A549 (cell line): ENCODE results near the gene MRPS6. TPM values are rescaled to one million over a fixed set of nuclear protein-coding genes. Genes with fewer than 3 reads are reported as not detected.

Experiments used
- ATAC-seq, 2 experiments: fragments of 200-7000 bp in 1 of 2; fragments of >200 bp in 1 of 2; cut with Nextera tagmentation in 1 of 2; cut with Tn5 transposase in 1 of 2; 3 replicates each; pipeline versions ENCODE4 v1.8.0 to v1.9.1; 2018 to 2020; ENCODE audit warnings: mild to moderate bottlenecking in 1 of 2, moderate library complexity in 1 of 2
- CTCF ChIA-PET: fragments of 300-600 bp; sonication (Branson Sonifier 250); formaldehyde crosslinking; extraction: SDS; loops from one replicate; lab custom pipeline; 2021; ENCODE audit warnings: antibody characterized with exemption, inconsistent platforms; lab: Yijun Ruan, JAX
- POLR2A ChIA-PET: fragments of 350-600 bp; formaldehyde crosslinking; extraction: SDS; loops from one replicate; lab custom pipeline; 2021; ENCODE audit warnings: antibody characterized with exemption, inconsistent platforms; lab: Yijun Ruan, JAX
- DNase-seq, 2 experiments: peaks; one replicate each; pipeline versions ENCODE4 v3.0.0 to v3.0.0-alpha.2; 2011 to 2016; ENCODE audit warnings: low read depth in 1 of 2, low spot score in 1 of 2
- FAIRE-seq: peaks from 2 replicates; lab custom pipeline; 2011; peaks lifted over from hg19 to GRCh38; lab: Jason Lieb, UNC
- H3K27ac ChIP-seq, 2 experiments: fragments of >200 bp; sonication (Bioruptor Twin); formaldehyde crosslinking; 3 replicates each; pipeline ENCODE4 v1.5.1; 2016 to 2017
- H3K4me1 ChIP-seq: fragments of >200 bp; sonication (Bioruptor Twin); formaldehyde crosslinking; 3 replicates; pipeline ENCODE4 v1.6.1; 2016
- H3K4me2 ChIP-seq: fragments of >200 bp; sonication (Bioruptor Twin); formaldehyde crosslinking; 3 replicates; pipeline ENCODE4 v1.6.1; 2016
- H3K4me3 ChIP-seq: fragments of >200 bp; sonication (Bioruptor Twin); formaldehyde crosslinking; 3 replicates; pipeline ENCODE4 v1.5.1; 2016
- H3K9me3 ChIP-seq: fragments of >200 bp; sonication (Bioruptor Twin); formaldehyde crosslinking; 3 replicates; pipeline ENCODE4 v1.6.1; 2016
- BHLHE40 ChIP-seq: IDR thresholded peaks from 2 replicates; pipeline ENCODE4 v1.6.1; 2012; ENCODE audit warnings: low read depth, low read length, inconsistent platforms
- CBX8 ChIP-seq: fragments of 200-600 bp; sonication (generic); IDR thresholded peaks from 2 replicates; pipeline ENCODE4 v1.6.1; 2016
- CEBPB ChIP-seq, 2 experiments: fragments of >200 bp in 1 of 2; sonication (Bioruptor Twin) in 1 of 2; formaldehyde crosslinking in 1 of 2; IDR thresholded peaks; 2 replicates each; pipeline ENCODE4 v1.6.1; 2012 to 2016
- CHD4 ChIP-seq: fragments of 200-600 bp; sonication (generic); IDR thresholded peaks from 2 replicates; pipeline ENCODE4 v1.6.1; 2016; ENCODE audit warnings: antibody characterized with exemption, mild to moderate bottlenecking, borderline replicate concordance
- EP300 ChIP-seq, 2 experiments: fragments of >200 bp; sonication (Bioruptor Twin); formaldehyde crosslinking; IDR thresholded peaks; 2 replicates in 1 of 2; 3 replicates in 1 of 2; pipeline ENCODE4 v1.6.1; 2016 to 2017
- FOXS1 ChIP-seq: fragments of 250-450 bp; sonication (Bioruptor Pico); IDR thresholded peaks from 2 replicates; pipeline ENCODE4 v1.5.0; 2020; ENCODE audit warnings: mild to moderate bottlenecking, moderate library complexity
- GATA3 ChIP-seq: IDR thresholded peaks from 2 replicates; pipeline ENCODE4 v1.6.1; 2012; ENCODE audit warnings: borderline replicate concordance
- HDAC2 ChIP-seq: fragments of 200-600 bp; sonication (generic); IDR thresholded peaks from 2 replicates; pipeline ENCODE4 v1.6.1; 2016
- HEYL ChIP-seq: fragments of 250-450 bp; sonication (Bioruptor Pico); IDR thresholded peaks from 2 replicates; pipeline ENCODE4 v1.8.0; 2021; ENCODE audit warnings: mild to moderate bottlenecking, moderate library complexity
- HOXA7 ChIP-seq: fragments of 250-450 bp; sonication (Bioruptor Pico); IDR thresholded peaks from 2 replicates; pipeline ENCODE4 v1.5.0; 2020; ENCODE audit warnings: mild to moderate bottlenecking, moderate library complexity
- KDM5A ChIP-seq: fragments of 200-600 bp; sonication (generic); IDR thresholded peaks from 2 replicates; pipeline ENCODE4 v1.6.1; 2016; ENCODE audit warnings: antibody characterized with exemption, mild to moderate bottlenecking
- NPAS2 ChIP-seq: fragments of 250-450 bp; sonication (Bioruptor Pico); IDR thresholded peaks from 2 replicates; pipeline ENCODE4 v1.8.0; 2022; ENCODE audit warnings: mild to moderate bottlenecking, moderate library complexity, borderline replicate concordance
- NR3C1 ChIP-seq: fragments of >200 bp; sonication (Bioruptor Twin); formaldehyde crosslinking; IDR thresholded peaks from 3 replicates; pipeline ENCODE4 v1.6.1; 2017
- POLR2A ChIP-seq: IDR thresholded peaks from 2 replicates; pipeline ENCODE4 v1.6.1; 2012; ENCODE audit warnings: mild to moderate bottlenecking, low read length
- RAD21 ChIP-seq, 2 experiments: fragments of >200 bp in 1 of 2; sonication (Bioruptor Twin) in 1 of 2; formaldehyde crosslinking in 1 of 2; IDR thresholded peaks in 1 of 2; conservative IDR thresholded peaks in 1 of 2; 2 replicates in 1 of 2; 3 replicates in 1 of 2; pipeline ENCODE4 v1.6.1; 2012 to 2018; ENCODE audit warnings: inconsistent platforms in 1 of 2
- RARB ChIP-seq: fragments of 250-450 bp; sonication (Bioruptor Pico); IDR thresholded peaks from 2 replicates; pipeline ENCODE4 v1.8.0; 2021; ENCODE audit warnings: mild to moderate bottlenecking, moderate library complexity
- RCOR1 ChIP-seq: fragments of 150-350 bp; IDR thresholded peaks from 2 replicates; pipeline ENCODE4 v1.6.1; 2014; ENCODE audit warnings: antibody characterized with exemption, low read length, low read depth
- RNF2 ChIP-seq: fragments of 200-600 bp; sonication (generic); IDR thresholded peaks from 2 replicates; pipeline ENCODE4 v1.6.1; 2016; ENCODE audit warnings: low read depth, mild to moderate bottlenecking, antibody characterized with exemption, moderate library complexity, borderline replicate concordance
- SMC3 ChIP-seq: fragments of >200 bp; sonication (Bioruptor Twin); formaldehyde crosslinking; IDR thresholded peaks from 3 replicates; pipeline ENCODE4 v1.6.1; 2018; ENCODE audit warnings: inconsistent platforms
- SREBF2 ChIP-seq: fragments of 450-650 bp; IDR thresholded peaks from 2 replicates; pipeline ENCODE4 v1.6.1; 2014; ENCODE audit warnings: mild to moderate bottlenecking, moderate library complexity
- ZC3H11A ChIP-seq: fragments of 450-650 bp; IDR thresholded peaks from 2 replicates; pipeline ENCODE4 v1.6.1; 2014; ENCODE audit warnings: antibody characterized with exemption, mild to moderate bottlenecking
- ZSCAN20 ChIP-seq: fragments of 250-450 bp; sonication (Bioruptor Pico); IDR thresholded peaks from 2 replicates; pipeline ENCODE4 v1.8.0; 2022; ENCODE audit warnings: mild to moderate bottlenecking, moderate library complexity
- WGBS: methylation state at CpG from one replicate; pipeline ENCODE4 v1.1.6; 2017; ENCODE audit errors: missing lambda C conversion rate; 5-methylcytosine and 5-hydroxymethylcytosine counted together
- polyA plus RNA-seq, 4 experiments: library from polyadenylated mRNA; depleted of rRNA in 3 of 4; stranded (reverse); fragments of >200 nt; fragmentation: RNase III in 1 of 4; extraction: RNeasy Plus Mini Kit Qiagen cat#74134 plus additional on column Dnase treatment in 1 of 4; gene quantifications; 2 replicates in 3 of 4; 3 replicates in 1 of 4; pipeline ENCODE4 v1.2.3, GENCODE V29; 2011 to 2017
- TF ChIP-seq, protein P1 (sequence below): IDR thresholded peaks from 2 replicates; pipeline ENCODE4 v1.6.1; 2012
- TF ChIP-seq, protein P2 (sequence below): fragments of 250-450 bp; sonication (Bioruptor Pico); IDR thresholded peaks from 2 replicates; pipeline ENCODE4 v1.5.0; 2021; ENCODE audit warnings: mild to moderate bottlenecking, moderate library complexity, borderline replicate concordance
- TF ChIP-seq, protein P3 (sequence below): IDR thresholded peaks from 2 replicates; pipeline ENCODE4 v1.6.1; 2012
- TF ChIP-seq, protein P4 (sequence below): fragments of >200 bp; sonication (Bioruptor Twin); formaldehyde crosslinking; IDR thresholded peaks from 2 replicates; pipeline ENCODE4 v1.6.1; 2016

MRPS6 gene
- polyA plus RNA-seq, 2 of the 4 experiments (the other 2 are of a cell fraction), result 26.9 to 57.4 TPM

DNA sequence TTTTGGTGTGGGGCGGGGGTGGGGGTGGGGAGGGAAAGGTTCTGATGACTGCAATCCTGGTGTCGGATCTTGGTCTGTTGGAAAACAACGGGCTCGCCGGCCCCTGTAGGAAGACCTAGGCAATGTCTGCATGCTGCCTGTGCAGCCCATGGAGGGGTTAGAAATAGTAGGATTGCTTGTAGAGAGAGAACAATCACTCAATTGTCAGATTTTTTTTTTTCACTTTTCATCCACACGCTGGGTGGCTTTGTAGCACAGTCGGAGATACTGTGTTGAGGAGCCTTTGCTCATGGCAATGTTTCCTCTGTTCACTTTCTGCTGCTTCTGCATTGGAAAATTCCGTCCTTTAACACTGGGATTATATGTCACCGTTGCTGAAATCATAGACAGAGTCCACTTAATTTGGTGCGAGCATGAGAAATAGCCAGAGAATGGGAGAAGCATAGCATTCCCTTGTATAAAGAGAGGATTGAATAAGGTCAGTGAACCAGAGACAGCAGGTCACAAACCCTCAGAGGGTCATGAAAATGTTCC lies 107.5 kb downstream of the MRPS6 start:
- H3K4me3 ChIP-seq, result no peak overlapping the region
- DNase-seq, result no peak
- H3K4me2 ChIP-seq, result no peak overlapping the region
- CTCF ChIA-PET, result no interaction called here
- no peaks in the 10 kb centered on the region for H3K4me1 ChIP-seq
- POLR2A ChIA-PET, result no interaction called here
- ATAC-seq, result no peak
- 62% methylated on average over 9 of the region's 10 CpGs for WGBS
- no peak for FAIRE-seq
- H3K9me3 ChIP-seq, result no peaks in the 10 kb centered on the region
- no peak overlapping the region for H3K27ac ChIP-seq
- TF ChIP-seq, protein P1, sequence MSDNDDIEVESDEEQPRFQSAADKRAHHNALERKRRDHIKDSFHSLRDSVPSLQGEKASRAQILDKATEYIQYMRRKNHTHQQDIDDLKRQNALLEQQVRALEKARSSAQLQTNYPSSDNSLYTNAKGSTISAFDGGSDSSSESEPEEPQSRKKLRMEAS, result no peak
- TF ChIP-seq GATA3, result no peak

DNA sequence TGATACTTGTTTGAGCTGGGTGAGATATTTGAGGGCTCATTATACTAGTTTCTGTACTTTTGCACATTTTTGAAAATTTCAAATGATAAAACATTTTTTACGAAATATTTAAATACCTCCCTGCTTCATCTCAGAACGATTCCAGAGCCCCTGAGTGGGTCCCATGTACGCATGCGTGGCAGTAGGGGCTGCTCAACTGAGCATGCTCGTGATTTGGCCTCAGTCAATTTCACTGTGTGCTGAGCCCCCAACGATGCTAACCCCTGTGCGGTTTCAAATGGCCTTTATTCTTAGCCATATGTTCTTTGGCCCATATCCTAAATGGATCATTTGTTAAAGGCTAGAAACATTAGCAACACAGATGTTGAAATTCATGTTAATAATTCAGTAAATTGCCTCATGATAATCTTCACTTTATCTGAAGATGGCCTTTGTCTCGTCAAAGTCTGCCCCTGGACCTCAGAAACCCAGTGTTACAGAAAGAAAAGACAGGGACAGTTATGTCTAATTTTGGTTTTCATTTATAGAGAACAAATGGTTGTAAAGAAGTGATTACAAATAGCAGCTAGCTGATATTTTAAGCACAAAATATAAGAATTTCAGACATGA lies 108.2 kb downstream of the MRPS6 start:
- 64% methylated on average over 8 of the region's 8 CpGs for WGBS
- ATAC-seq (no peak), FAIRE-seq (no peak), DNase-seq (no peak)
- no peaks in the 10 kb centered on the region for H3K4me1 ChIP-seq
- no peak overlapping the region for H3K4me2 ChIP-seq
- no peak overlapping the region for H3K27ac ChIP-seq
- CTCF ChIA-PET, result no interaction called here
- H3K4me3 ChIP-seq, result no peak overlapping the region
- no peaks in the 10 kb centered on the region for H3K9me3 ChIP-seq
- POLR2A ChIA-PET, result no interaction called here
- no peak for TF ChIP-seq RARB (CRISPR knock-in tag)
- TF ChIP-seq, protein P2, sequence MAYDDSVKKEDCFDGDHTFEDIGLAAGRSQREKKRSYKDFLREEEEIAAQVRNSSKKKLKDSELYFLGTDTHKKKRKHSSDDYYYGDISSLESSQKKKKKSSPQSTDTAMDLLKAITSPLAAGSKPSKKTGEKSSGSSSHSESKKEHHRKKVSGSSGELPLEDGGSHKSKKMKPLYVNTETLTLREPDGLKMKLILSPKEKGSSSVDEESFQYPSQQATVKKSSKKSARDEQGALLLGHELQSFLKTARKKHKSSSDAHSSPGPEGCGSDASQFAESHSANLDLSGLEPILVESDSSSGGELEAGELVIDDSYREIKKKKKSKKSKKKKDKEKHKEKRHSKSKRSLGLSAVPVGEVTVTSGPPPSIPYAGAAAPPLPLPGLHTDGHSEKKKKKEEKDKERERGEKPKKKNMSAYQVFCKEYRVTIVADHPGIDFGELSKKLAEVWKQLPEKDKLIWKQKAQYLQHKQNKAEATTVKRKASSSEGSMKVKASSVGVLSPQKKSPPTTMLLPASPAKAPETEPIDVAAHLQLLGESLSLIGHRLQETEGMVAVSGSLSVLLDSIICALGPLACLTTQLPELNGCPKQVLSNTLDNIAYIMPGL, result no peak
- no peak for TF ChIP-seq BHLHE40
- TF ChIP-seq FOXS1 (CRISPR knock-in tag), result no peak
- TF ChIP-seq NPAS2 (CRISPR knock-in tag), result no peak
- TF ChIP-seq RNF2, result no peak
- no peak for TF ChIP-seq ZC3H11A
- no peak for TF ChIP-seq HEYL (CRISPR knock-in tag)
- TF ChIP-seq, protein P3, sequence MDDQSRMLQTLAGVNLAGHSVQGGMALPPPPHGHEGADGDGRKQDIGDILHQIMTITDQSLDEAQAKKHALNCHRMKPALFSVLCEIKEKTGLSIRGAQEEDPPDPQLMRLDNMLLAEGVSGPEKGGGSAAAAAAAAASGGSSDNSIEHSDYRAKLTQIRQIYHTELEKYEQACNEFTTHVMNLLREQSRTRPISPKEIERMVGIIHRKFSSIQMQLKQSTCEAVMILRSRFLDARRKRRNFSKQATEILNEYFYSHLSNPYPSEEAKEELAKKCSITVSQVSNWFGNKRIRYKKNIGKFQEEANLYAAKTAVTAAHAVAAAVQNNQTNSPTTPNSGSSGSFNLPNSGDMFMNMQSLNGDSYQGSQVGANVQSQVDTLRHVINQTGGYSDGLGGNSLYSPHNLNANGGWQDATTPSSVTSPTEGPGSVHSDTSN, result no peak
- no peak for TF ChIP-seq SREBF2
- TF ChIP-seq KDM5A, result no peak
- TF ChIP-seq ZSCAN20 (CRISPR knock-in tag), result no peak
- TF ChIP-seq CBX8, result no peak
- TF ChIP-seq SMC3, result no peak
- TF ChIP-seq CHD4, result no peak

DNA sequence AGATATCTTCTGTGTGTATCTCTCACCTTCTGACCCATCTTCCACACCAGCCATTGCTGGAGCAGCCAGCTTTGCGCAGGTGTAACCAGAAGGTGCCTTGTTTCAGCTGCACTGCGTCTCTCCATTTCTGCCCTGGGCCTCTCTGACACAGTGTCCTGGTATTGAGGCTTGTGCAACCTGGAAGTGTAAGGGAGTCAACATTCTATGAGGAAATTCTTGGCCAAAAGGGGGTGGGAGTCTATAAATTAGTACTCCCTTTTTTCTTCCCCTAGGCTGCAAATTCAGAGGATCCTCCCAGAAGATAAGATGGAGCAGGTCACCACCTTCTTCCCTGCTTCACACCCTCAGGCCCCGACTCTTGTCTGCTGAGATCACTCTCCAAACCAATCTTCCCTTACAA lies 109.1 kb downstream of the MRPS6 start:
- POLR2A ChIA-PET, result no interaction called here
- 63% methylated on average over 3 of the region's 3 CpGs for WGBS
- CTCF ChIA-PET, result no interaction called here
- TF ChIP-seq RCOR1, result no peak
- TF ChIP-seq CEBPB (IDR thresholded peaks at IDR 0.05), result no peak
- TF ChIP-seq RAD21 (conservative IDR thresholded peaks at IDR 0.05 in 1 of 2, IDR thresholded peaks at IDR 0.05 in 1 of 2), result no peak
- no peak for TF ChIP-seq HOXA7
- no peak for TF ChIP-seq EP300 (IDR thresholded peaks at IDR 0.05)
- TF ChIP-seq HDAC2, result no peak
- TF ChIP-seq NR3C1, result no peak
- TF ChIP-seq, protein P4, sequence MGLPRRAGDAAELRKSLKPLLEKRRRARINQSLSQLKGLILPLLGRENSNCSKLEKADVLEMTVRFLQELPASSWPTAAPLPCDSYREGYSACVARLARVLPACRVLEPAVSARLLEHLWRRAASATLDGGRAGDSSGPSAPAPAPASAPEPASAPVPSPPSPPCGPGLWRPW, result no peak
- no peak for TF ChIP-seq BHLHE40
- no peak for TF ChIP-seq POLR2A
- TF ChIP-seq FOXS1 (CRISPR knock-in tag), result no peak
- no peaks in the 10 kb centered on the region for H3K9me3 ChIP-seq
- DNase-seq, result no peak
- FAIRE-seq, result no peak
- no peak for ATAC-seq
- H3K4me1 ChIP-seq, result no peaks in the 10 kb centered on the region
- H3K4me3 ChIP-seq, result no peak overlapping the region
- no peak overlapping the region for H3K4me2 ChIP-seq
- H3K27ac ChIP-seq, result no peak overlapping the region
